GM13977 (cell line): Measurements from ENCODE around the gene SFTPA1.
"Not testable (repeated sequence)": the region's sequence is repeated elsewhere in the genome, so short reads cannot be mapped to it uniquely, and the experiment has no call there.

Experiments used
- DNase-seq: peaks from one replicate; pipeline ENCODE4 v3.0.0; 2012; ENCODE audit warnings: low spot score
- in situ Hi-C: fragments of 300-500 bp; cut with MboI; formaldehyde crosslinking; loops from one replicate; pipeline ENCODE4 v1.12.0; 2022; ENCODE audit warnings: low sequenced_read_pairs, low pct_unique_long_range_greater_than_20kb, mixed read lengths, inconsistent platforms; ENCODE audit not compliant: unreplicated experiment
- TF ChIP-seq, protein P1 (sequence below): IDR thresholded peaks from 2 replicates; pipeline ENCODE4 v1.5.1; 2012; ENCODE audit warnings: mild to moderate bottlenecking, control low read depth; ENCODE audit not compliant: insufficient read depth; ENCODE audit errors: extremely low read depth, missing control alignments

Gene SFTPA1

DNA sequence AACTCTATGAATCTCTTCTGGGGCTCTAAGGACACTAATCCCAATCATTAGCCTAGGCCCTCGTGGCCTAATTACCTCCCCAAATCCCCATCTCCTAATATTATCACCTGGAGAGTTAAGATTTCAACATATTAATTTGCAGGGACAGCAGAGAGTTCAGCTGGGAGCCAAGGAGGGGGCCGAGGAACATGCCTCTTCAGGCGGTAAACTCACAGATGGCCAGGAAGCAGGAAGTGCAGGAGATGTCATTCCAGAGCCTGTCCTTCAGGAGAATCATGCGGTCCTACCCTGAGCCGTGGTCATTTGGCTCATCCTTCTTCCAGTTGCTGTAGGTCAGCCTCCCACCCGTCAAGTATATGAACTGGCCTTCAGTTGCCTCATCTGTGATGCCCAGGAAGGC, 28.6 kb upstream of the SFTPA1 start:
- TF ChIP-seq, protein P1, sequence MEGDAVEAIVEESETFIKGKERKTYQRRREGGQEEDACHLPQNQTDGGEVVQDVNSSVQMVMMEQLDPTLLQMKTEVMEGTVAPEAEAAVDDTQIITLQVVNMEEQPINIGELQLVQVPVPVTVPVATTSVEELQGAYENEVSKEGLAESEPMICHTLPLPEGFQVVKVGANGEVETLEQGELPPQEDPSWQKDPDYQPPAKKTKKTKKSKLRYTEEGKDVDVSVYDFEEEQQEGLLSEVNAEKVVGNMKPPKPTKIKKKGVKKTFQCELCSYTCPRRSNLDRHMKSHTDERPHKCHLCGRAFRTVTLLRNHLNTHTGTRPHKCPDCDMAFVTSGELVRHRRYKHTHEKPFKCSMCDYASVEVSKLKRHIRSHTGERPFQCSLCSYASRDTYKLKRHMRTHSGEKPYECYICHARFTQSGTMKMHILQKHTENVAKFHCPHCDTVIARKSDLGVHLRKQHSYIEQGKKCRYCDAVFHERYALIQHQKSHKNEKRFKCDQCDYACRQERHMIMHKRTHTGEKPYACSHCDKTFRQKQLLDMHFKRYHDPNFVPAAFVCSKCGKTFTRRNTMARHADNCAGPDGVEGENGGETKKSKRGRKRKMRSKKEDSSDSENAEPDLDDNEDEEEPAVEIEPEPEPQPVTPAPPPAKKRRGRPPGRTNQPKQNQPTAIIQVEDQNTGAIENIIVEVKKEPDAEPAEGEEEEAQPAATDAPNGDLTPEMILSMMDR = no peak
- DNase-seq = no peak
- in situ Hi-C loops = no loop called here

DNA sequence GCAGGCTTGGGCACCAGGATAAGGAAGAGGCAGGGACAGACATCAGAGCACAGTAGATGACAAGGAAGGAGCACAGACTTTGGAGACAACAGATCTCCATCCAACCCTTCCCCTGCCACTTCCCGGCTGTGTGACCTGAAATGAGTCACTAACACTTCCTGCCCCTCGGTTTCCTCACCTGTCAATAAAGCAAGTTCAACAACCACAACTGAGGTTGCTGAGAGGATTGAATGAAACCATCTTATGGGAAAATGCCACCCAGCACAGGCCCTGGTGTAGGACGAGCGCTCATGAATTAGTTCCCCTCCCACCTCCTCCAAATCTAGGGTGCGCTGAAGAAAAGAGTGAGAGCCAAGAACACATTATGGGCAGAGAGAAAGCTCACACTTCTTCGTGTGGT, 27.8 kb upstream of the SFTPA1 start:
- in situ Hi-C loops = not testable (repeated sequence)

DNA sequence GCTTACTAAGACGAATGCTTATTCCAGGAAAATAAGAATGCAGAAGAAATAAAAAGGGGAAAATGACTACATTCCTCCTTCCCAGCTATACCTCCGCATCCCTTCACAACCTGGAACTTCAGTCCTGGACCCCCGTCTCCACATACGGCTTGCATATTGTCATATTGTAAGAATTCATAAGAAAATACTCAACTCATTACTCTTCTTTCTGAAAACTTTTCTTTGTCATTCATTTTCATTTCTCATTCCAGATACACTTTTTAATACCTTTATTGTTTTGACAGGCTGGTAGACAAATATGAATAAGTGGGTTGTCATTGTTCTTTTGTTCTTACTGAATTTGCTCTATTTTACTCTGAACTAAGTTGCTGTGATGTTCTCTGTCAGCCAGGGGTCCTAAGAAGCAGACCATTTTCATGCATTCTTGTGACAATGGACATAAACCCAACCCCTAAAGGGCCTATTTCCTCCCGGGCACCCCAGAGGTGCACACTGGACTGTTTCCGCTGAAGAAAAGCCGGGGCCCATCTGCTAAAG, 27.2 kb upstream of the SFTPA1 start:
- TF ChIP-seq, protein P1 = no peak
- in situ Hi-C loops = no loop called here
- DNase-seq = no peak

More for the DNA sequence above, 27.8 kb upstream of the SFTPA1 start:
- not testable (repeated sequence) for DNase-seq

DNA sequence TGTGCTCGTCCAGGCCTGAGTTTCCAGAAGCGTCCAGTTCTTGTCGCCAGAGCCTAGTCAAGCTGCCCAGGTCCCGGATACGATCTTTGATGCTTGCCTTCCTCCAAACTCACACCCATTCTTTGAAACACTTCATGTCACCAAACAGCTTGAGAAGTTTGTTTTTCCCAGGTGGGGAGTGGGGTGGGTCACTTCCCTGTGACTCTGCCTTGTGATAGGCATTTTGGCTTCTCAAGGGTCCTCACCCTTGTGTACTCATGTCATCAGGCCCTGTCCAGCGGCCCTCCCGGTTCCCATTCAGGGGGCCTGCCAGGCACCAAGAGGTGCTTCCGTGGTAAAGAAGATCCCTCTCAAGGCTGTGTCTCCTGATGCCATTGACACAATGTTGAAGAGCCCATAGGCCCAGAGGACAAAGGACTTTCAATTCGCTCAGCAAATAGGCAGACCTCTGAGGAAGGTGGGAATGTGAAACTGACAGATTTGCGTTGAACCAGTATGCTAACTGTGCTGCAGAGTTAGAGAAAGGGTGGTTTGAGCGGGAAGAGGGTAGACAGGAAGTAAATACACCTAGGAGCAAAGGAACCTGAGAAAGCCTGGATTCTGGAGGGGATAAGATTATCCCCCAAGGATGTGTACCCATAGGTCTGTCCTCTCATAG, 24.7 kb upstream of the SFTPA1 start:
- no peak for DNase-seq
- TF ChIP-seq, protein P1 = no peak
- in situ Hi-C loops = no loop called here

DNA sequence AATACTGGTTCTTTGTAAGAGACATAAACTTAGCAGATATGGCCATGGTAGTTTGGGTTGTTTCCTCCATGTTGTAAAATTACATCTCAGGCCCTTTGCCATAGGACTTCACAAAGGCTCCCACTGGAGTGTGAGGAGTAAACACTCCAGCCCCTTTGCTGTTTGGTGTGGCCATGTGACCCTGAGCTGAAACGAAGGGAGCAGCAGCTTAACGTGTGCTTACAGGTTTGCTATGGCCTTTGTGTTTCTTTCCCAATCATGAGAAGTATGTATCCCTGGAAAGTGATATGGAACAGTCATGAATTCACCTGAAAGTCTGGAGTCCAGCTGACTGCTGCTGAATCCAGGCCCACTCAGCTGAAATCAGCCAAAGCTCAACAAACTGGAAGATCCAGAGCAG, 23.8 kb upstream of the SFTPA1 start:
- in situ Hi-C loops = no loop called here
- TF ChIP-seq, protein P1 = no peak

DNA sequence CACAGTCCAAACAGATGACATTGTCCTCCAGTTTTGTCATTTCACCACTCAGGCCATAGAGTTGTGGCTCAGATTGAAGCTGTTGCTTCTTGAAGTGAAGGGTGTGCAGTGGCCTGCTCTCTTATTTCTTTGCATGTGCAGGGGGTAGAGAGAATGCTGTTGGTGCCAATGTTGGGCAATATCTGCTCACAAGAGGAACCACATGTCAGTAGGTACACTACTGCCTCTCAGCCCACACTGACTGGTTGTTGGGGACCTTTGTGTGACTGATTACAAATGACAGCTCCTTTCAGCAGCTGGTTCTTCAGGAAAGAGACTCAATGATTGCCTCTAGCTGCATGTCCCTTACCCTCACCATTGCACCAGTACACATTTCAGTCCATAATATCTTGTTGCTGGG, 21.9 kb upstream of the SFTPA1 start:
- DNase-seq = no peak
- TF ChIP-seq, protein P1 = no peak
- in situ Hi-C loops = no loop called here

More for the DNA sequence above, 23.8 kb upstream of the SFTPA1 start:
- no peak for DNase-seq

DNA sequence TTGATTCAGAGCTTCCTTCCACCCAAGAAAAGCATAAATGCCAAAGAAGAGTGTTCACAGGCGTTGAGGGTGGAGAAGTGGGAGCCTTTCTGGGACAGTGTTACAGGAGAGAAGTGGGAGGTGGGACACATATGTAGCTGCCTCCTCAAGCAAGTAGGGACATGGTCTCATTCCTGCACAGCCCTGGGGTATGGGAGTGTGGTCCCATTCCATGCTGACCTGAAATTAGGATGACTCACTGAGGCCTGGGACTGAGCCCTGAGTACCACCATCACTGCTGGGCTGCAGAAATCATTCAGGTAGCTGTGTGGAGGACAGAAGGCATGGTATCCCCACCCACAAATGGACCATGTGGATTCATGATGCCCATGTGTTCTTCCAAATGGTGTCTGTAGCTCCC, 17.4 kb upstream of the SFTPA1 start:
- TF ChIP-seq, protein P1 = no peak
- no peak for DNase-seq
- in situ Hi-C loops = no loop called here

DNA sequence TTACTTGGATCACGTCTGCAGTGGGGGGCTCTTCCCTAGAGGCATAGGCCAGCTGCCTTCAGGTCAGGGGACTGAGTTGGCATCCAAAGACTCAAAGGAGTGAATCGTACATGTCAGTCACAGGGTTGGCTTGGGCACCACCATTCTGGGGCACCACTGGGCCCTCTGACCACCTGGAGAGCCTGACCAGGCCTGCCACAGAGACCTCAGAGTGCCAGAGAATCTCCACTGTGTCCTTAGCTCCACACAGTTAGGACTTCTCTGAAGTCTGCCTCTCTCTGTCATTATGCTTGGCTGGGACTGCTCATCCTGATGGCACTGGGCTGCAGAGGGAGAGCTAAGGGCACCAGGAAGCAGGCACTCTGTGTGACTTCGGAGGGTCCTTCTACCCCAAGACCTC, 16.2 kb upstream of the SFTPA1 start:
- in situ Hi-C loops, DNase-seq: not testable (repeated sequence)
